GM12878 (cell line): ENCODE data around the gene AMN. TPM values are rescaled to one million over a fixed set of nuclear protein-coding genes. Genes with fewer than 3 reads are reported as not detected.

Source experiments
- ATAC-seq: fragments of 200-7000 bp; cut with Tn5 transposase; 3 replicates; pipeline ENCODE4 v1.9.1; 2020; ENCODE audit warnings: mild to moderate bottlenecking, moderate library complexity
- BruUV-seq: library from RNA; stranded (reverse); fragments of 400-500 nt; replicated peaks from 2 replicates; lab custom pipeline; 2021; lab: Mats Ljungman, UMichigan
- CTCF ChIA-PET: fragments of 300-600 bp; sonication (Branson Sonifier 250); formaldehyde crosslinking; extraction: SDS; loops from one replicate; lab custom pipeline; 2021; ENCODE audit warnings: inconsistent platforms; lab: Yijun Ruan, JAX
- POLR2A ChIA-PET: fragments of 350-600 bp; formaldehyde crosslinking; extraction: SDS; loops from one replicate; lab custom pipeline; 2021; ENCODE audit warnings: inconsistent platforms; lab: Charles Lee
- RAD21 ChIA-PET: fragments of 300-600 bp; sonication (Branson Sonifier 250); formaldehyde crosslinking; loops from one replicate; lab custom pipeline; 2023; ENCODE audit warnings: antibody characterized with exemption; ENCODE audit not compliant: unreplicated experiment; lab: Charles Lee
- SMC1A ChIA-PET: fragments of 300-600 bp; sonication (Branson Sonifier 250); formaldehyde crosslinking; loops from one replicate; lab custom pipeline; 2023; ENCODE audit not compliant: unreplicated experiment, uncharacterized antibody; lab: Charles Lee
- DNase-seq: peaks from one replicate; pipeline ENCODE4 v3.0.0-alpha.2; 2011; ENCODE audit warnings: low read depth, low spot score
- FAIRE-seq: peaks from 3 replicates; lab custom pipeline; 2011; peaks lifted over from hg19 to GRCh38; lab: Jason Lieb, UNC
- H2AFZ ChIP-seq: 2 replicates; pipeline ENCODE4 v1.6.0; 2011; ENCODE audit warnings: low read depth, low read length, control low read depth; ENCODE audit not compliant: control insufficient read depth
- H3K27ac ChIP-seq: 2 replicates; pipeline ENCODE4 v1.5.1; 2011; ENCODE audit warnings: control low read depth; ENCODE audit not compliant: control insufficient read depth, insufficient read depth
- H3K27me3 ChIP-seq, 2 experiments: replicated peaks in 1 of 2; 2 replicates each; pipeline versions ENCODE4 v1.6.0 to v1.6.1; 2011; ENCODE audit warnings: low read length in 1 of 2; ENCODE audit not compliant: control insufficient read depth in 2 of 2, insufficient read depth in 2 of 2
- H3K36me3 ChIP-seq, 2 experiments: 2 replicates each; pipeline ENCODE4 v1.5.1; 2011; ENCODE audit warnings: low read length in 1 of 2; ENCODE audit not compliant: control insufficient read depth in 2 of 2, insufficient read depth in 2 of 2
- H3K4me1 ChIP-seq: 2 replicates; pipeline ENCODE4 v1.6.1; 2011; ENCODE audit warnings: mild to moderate bottlenecking, low read length, moderate library complexity, mixed read lengths; ENCODE audit not compliant: control insufficient read depth, insufficient read depth
- H3K4me2 ChIP-seq: 2 replicates; pipeline ENCODE4 v1.6.0; 2011; ENCODE audit warnings: control low read depth; ENCODE audit not compliant: control insufficient read depth, insufficient read depth
- H3K4me3 ChIP-seq: fragments of 200-600 bp; sonication (generic); 2 replicates; pipeline ENCODE4 v1.5.1; 2016
- H3K79me2 ChIP-seq: 2 replicates; pipeline ENCODE4 v1.6.0; 2011; ENCODE audit warnings: low read length; ENCODE audit not compliant: control insufficient read depth, insufficient read depth
- H3K9ac ChIP-seq: 2 replicates; pipeline ENCODE4 v1.8.0; 2011; ENCODE audit warnings: low read length, control low read depth, mixed read lengths; ENCODE audit not compliant: control insufficient read depth, insufficient read depth
- H3K9me3 ChIP-seq: replicated peaks from 3 replicates; pipeline ENCODE4 v1.5.1; 2011; ENCODE audit warnings: mild to moderate bottlenecking, low read length; ENCODE audit not compliant: control insufficient read depth, insufficient read depth
- H4K20me1 ChIP-seq: 2 replicates; pipeline ENCODE4 v1.6.0; 2011; ENCODE audit not compliant: control insufficient read depth, insufficient read depth
- ASH2L ChIP-seq: fragments of 300-600, 200-600 bp; sonication (generic); IDR thresholded peaks from 2 replicates; pipeline ENCODE4 v1.6.1; 2017; ENCODE audit warnings: low read depth, mild to moderate bottlenecking, borderline replicate concordance
- CHD2 ChIP-seq: IDR thresholded peaks from 2 replicates; pipeline ENCODE4 v1.6.1; 2011; ENCODE audit warnings: low read depth, low read length, improper control_type of control experiment, borderline replicate concordance
- CHD4 ChIP-seq: fragments of 200-600 bp; sonication (generic); IDR thresholded peaks from 2 replicates; pipeline ENCODE4 v1.6.1; 2016; ENCODE audit warnings: mild to moderate bottlenecking
- CREM ChIP-seq: IDR thresholded peaks from 2 replicates; pipeline ENCODE4 v1.6.1; 2014; ENCODE audit warnings: antibody characterized with exemption, low read depth
- MTA2 ChIP-seq: fragments of 450-650 bp; IDR thresholded peaks from 2 replicates; pipeline ENCODE4 v1.6.1; 2016; ENCODE audit warnings: low read depth, mild to moderate bottlenecking, moderate library complexity
- STAT3 ChIP-seq: IDR thresholded peaks from 2 replicates; pipeline ENCODE4 v1.6.1; 2011; ENCODE audit warnings: low read depth, low read length, improper control_type of control experiment
- ZNF24 ChIP-seq: fragments of 450-650 bp; IDR thresholded peaks from 2 replicates; pipeline ENCODE4 v1.6.1; 2017; ENCODE audit warnings: antibody characterized with exemption, mild to moderate bottlenecking
- ZNF384 ChIP-seq: IDR thresholded peaks from 2 replicates; pipeline ENCODE4 v1.6.1; 2012; ENCODE audit warnings: low read depth, mild to moderate bottlenecking, low read length, improper control_type of control experiment, borderline replicate concordance
- WGBS: methylation state at CpG from one replicate; pipeline ENCODE4 v1.1.6; 2016; ENCODE audit warnings: low lambda C conversion rate; ENCODE audit not compliant: insufficient replicate concordance, insufficient coverage; ENCODE audit errors: missing lambda C conversion rate; 5-methylcytosine and 5-hydroxymethylcytosine counted together
- in situ Hi-C: fragments of 300-500 bp; cut with MboI; formaldehyde crosslinking; loops from 9 replicates; pipeline ENCODE4 v1.14.3; 2018; ENCODE audit warnings: mixed read lengths
- intact Hi-C: fragments of 100-400 bp; cut with micrococcal nuclease; formaldehyde crosslinking; loops from one replicate; pipeline ENCODE4 v1.14.2; 2022; ENCODE audit not compliant: unreplicated experiment
- polyA plus RNA-seq, 11 experiments: library from polyadenylated mRNA; depleted of rRNA in 4 of 11; unstranded in 6 of 11; stranded (reverse) in 5 of 11; fragments of >200 nt; fragmentation: Nextera tagmentation in 4 of 11; fragmentation: Illumina TruSeq in 1 of 11; extraction: Ambion mirVana in 4 of 11; extraction: Trizol in 1 of 11; gene quantifications; 1 replicate in 1 of 11; 2 replicates in 10 of 11; pipeline versions ENCODE4 v1.2.1 to v1.2.3, GENCODE V29; 2011 to 2016; ENCODE audit warnings: inconsistent platforms in 2 of 11, missing spikeins in 2 of 11, low read depth in 1 of 11
- total RNA-seq, 4 experiments: library from RNA; depleted of rRNA in 3 of 4; stranded (reverse); fragments of >200 nt in 3 of 4; fragmentation: Illumina TruSeq in 1 of 4; extraction: Trizol in 1 of 4; gene quantifications; 2 replicates each; pipeline versions ENCODE4 v1.2.1 to v1.2.3, GENCODE V29; 2013 to 2021
- TF ChIP-seq, protein P1 (sequence below): IDR thresholded peaks from 2 replicates; pipeline ENCODE4 v1.6.1; 2012; ENCODE audit warnings: low read depth, low read length, improper control_type of control experiment
- TF ChIP-seq, protein P2 (sequence below): fragments of 150-350 bp; IDR thresholded peaks from 2 replicates; pipeline ENCODE4 v1.6.1; 2016; ENCODE audit warnings: low read depth, low read length

The AMN gene
- total and polyA plus RNA-seq, 10 of the 15 experiments (the other 5 are each of a cell fraction or from before 2014, with no cell fraction given): 0.03 to 0.33 (median 0.11) TPM; not detected in 6

DNA sequence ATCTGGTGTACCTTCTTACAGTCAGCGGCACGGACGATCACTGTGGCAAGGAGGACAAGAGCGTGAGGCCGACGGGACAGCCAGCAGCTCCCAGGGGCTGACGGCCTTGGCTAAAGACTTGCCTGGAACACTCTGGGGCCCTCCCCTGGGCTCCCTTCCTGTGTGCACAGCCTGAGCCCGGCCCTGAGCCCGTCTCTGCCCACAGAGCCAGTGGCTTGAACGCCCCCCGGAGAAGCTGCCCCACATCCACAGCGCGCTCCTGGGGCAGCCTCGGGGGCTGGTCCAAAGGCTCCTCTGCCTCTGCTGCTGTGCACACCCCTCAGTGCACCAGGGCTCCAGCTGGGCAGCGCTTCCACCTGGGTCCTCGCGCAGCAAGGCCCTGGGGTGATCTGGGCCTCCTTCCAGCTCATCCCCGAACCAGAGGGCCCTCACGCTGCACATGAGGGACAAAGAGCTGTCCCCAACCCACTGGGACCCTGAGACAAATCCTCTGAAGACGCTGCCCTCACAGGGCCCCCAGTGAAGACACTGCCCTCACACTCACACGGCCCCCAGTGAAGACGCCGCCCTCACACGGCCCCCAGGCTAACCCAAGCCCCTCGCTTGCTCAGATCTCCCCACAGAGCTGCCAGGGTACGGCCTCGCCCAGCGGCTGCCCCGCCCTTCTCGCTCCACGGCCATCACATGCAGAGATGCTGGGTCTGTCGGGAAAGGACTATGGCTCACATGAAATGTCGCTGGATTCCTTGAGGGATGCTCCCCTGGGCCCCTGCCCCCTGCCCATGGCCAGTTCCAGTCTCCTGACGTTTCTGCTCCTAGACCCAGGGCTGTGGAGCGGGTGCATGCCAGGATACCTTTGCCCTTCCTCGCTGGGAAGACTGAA, 22.2 kb downstream of the AMN start:
- Histone ChIP-seq H3K9me3 (no peaks in the 10 kb centered on the region), H3K4me1 (peaks cover 25% of the 10 kb centered on the region), H2AFZ (no peak overlapping the region), H3K4me3 (no peak overlapping the region), H3K79me2 (no peaks in the 10 kb centered on the region), H3K27me3 (no peaks in the 10 kb centered on the region), H3K9ac (no peak overlapping the region), H3K36me3 (peaks cover 1 to 15% of the 10 kb centered on the region in 2 experiments; a peak in 3 of 4 replicates), H3K27ac (no peak overlapping the region), H3K4me2 (no peak overlapping the region), H4K20me1 (no peaks in the 10 kb centered on the region)
- DNase-seq (no peak), ATAC-seq (no peak), FAIRE-seq (no peak)
- no TSS peak for BruUV-seq
- intact Hi-C loops (no loop called here), in situ Hi-C loops (no loop called here)
- ChIA-PET POLR2A (no interaction called here), SMC1A (interaction anchor here (1.4 kb wide), 1 partner anchor 9 kb away, joined by 4 read pairs; no protein-coding TSS in a partner anchor), CTCF (no interaction called here), RAD21 (no interaction called here)
- 83% methylated on average over 34 of the region's 36 CpGs for WGBS
- TF ChIP-seq CREM (no peak), ZNF384 (no peak), CHD4 (no peak), MTA2 (no peak), ASH2L (no peak), CHD2 (no peak), STAT3 (no peak), ZNF24 (no peak)
- TF ChIP-seq, protein P1, sequence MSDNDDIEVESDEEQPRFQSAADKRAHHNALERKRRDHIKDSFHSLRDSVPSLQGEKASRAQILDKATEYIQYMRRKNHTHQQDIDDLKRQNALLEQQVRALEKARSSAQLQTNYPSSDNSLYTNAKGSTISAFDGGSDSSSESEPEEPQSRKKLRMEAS: no peak
- TF ChIP-seq, protein P2, sequence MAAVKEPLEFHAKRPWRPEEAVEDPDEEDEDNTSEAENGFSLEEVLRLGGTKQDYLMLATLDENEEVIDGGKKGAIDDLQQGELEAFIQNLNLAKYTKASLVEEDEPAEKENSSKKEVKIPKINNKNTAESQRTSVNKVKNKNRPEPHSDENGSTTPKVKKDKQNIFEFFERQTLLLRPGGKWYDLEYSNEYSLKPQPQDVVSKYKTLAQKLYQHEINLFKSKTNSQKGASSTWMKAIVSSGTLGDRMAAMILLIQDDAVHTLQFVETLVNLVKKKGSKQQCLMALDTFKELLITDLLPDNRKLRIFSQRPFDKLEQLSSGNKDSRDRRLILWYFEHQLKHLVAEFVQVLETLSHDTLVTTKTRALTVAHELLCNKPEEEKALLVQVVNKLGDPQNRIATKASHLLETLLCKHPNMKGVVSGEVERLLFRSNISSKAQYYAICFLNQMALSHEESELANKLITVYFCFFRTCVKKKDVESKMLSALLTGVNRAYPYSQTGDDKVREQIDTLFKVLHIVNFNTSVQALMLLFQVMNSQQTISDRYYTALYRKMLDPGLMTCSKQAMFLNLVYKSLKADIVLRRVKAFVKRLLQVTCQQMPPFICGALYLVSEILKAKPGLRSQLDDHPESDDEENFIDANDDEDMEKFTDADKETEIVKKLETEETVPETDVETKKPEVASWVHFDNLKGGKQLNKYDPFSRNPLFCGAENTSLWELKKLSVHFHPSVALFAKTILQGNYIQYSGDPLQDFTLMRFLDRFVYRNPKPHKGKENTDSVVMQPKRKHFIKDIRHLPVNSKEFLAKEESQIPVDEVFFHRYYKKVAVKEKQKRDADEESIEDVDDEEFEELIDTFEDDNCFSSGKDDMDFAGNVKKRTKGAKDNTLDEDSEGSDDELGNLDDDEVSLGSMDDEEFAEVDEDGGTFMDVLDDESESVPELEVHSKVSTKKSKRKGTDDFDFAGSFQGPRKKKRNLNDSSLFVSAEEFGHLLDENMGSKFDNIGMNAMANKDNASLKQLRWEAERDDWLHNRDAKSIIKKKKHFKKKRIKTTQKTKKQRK: no peak
